Cardiac septum (tissue), 1 donor: ENCODE results near the gene GLRX. TPM values are rescaled to one million over a fixed set of nuclear protein-coding genes. Genes with fewer than 3 reads are reported as not detected.
"Not testable (repeated sequence)": the region's sequence is repeated elsewhere in the genome, so short reads cannot be mapped to it uniquely, and the experiment has no call there.

Source experiments
- DNase-seq: peaks from one replicate; pipeline ENCODE4 v3.0.0-alpha.2; 2020; ENCODE audit warnings: low spot score
- intact Hi-C: fragments of 100-400 bp; cut with DNase I; formaldehyde crosslinking; loops from one replicate; pipeline ENCODE4 v1.14.0; 2022
- total RNA-seq: library from RNA; stranded (reverse); fragmentation: NEBNext Ultra II Directional; extraction: Animal tissue kit (Norgen Biotek cat#: 25700); gene quantifications from one replicate; pipeline ENCODE4 v1.2.1, GENCODE V29; 2021
- donor health status: DM: no; HTN: no; CAD: no.

Gene GLRX
- total RNA-seq, 1 donor from 2014 or later = 119 TPM

DNA sequence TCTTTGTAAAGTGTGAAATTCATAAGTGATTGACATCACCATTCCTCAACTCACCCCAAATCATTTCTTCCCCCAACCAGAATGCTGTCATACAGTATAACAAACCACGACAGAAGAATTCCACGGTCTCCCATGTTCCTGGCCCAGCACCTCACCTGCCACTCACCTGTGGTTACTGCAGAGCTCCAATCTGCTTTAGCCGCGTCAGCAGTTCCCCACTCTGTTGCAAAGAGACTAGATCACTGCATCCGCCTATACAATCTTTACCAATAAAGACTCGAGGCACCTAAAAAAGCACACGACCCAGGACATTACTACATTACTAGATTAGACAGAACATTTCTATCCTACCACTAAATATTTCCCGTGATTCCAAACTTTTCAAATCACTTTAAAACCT, 6.2 kb downstream of the GLRX start:
- DNase-seq = no peak
- intact Hi-C loops = no loop called here

DNA sequence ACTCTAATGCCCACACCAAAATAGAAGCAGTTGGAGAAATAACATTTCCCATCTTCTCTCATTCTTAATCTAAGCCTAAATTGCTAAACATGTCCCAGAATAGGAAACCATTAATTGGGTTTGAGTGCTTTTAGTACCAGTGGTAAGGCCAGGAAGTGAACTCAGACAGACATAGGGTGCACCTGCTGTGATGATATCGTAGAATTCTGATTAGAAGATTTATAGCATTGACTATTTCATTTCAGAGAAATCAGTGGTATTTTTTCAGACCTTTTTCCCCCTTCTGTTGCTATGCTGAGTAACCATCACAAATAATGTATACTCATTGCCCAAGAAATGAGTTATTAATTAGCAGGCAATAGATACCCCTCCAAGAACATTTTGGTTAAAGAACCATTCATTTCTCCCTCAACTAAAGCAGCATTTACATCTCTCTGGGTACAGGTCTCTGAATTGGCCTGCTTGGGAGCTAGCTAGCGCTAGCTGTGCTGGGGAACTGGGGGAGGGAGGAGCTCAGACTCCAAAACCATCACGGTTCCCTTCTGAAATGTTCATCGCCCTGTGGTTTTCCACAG, 7.3 kb downstream of the GLRX start:
- intact Hi-C loops = no loop called here
- no peak for DNase-seq

DNA sequence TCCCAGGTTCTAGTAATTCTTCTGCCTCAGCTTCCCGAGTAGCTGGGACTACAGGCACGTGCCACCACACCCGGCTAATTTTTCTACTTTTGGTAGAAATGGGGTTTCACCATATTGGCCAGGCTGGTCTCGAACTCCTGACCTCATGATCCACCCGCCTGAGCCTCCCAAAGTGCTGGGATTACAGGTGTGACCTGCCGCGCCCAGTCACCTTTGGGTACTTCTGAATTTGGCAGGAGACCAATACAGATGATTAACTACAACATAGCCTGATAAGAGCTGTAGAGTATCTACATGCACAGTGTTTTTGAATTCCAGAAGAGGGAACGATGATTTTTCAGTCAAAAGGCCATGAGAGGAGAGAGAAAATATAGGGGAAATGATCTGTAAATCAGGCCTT, 9.5 kb downstream of the GLRX start:
- DNase-seq, intact Hi-C loops: not testable (repeated sequence)

DNA sequence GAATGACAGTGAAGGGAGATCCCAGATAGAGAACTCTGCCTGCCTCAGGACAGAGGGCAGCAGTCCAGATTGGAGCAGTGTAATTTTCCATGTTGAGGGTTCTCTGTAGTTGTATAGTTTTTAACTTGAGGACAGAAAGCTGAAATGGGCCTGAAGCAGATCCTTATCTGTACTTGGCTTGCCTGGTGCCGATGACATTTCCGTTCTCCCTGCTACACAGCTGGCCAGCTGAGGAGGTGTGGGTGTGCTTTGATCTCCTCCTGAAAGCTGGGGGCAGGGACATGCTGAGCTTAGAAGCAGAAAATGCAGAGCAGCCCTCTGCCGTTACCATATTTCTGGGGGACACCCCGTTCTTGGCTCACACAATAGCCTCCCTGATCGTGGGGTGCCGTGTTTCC, 10.5 kb downstream of the GLRX start:
- intact Hi-C loops = no loop called here
- no peak for DNase-seq

DNA sequence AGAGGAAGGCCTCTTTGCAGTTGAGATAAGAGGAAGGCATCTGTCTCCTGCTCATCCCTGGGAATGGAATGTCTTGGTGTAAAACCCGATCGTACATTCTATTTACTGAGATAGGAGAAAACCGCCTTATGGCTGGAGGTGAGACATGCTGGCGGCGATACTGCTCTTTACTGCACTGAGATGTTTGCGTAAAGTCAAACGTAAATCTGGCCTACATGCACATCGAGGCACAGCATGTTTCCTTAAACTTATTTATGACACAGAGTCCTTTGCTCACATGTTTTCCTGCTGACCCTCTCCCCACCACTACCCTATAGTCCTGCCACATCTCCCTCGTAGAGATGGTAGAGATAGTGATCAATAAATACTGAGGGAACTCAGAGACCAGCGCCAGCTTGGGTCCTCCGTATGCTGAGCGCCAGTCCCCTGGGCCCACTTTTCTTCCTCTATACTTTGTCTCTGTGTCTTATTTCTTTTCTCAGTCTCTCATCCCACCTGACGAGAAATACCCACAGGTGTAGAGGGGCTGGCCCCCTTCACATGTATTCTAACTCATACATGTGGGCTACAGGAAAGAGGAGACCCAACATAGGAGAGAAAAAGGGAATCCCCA, 11.0 kb downstream of the GLRX start:
- intact Hi-C loops, DNase-seq: not testable (repeated sequence)

DNA sequence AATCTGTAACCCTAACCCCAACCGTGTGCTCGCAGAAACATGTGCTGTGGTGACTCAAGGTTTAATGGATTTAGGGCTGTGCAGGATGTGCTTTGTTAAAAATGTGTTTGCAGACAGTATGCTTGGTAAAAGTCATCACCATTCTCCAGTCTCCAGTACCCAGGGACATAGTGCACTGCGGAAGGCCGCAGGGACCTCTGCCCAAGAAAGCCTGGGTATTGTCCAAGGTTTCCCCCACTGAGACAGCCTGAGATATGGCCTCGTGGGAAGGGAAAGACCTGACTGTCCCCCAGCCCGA, 11.5 kb downstream of the GLRX start:
- intact Hi-C loops = not testable (repeated sequence)

DNA sequence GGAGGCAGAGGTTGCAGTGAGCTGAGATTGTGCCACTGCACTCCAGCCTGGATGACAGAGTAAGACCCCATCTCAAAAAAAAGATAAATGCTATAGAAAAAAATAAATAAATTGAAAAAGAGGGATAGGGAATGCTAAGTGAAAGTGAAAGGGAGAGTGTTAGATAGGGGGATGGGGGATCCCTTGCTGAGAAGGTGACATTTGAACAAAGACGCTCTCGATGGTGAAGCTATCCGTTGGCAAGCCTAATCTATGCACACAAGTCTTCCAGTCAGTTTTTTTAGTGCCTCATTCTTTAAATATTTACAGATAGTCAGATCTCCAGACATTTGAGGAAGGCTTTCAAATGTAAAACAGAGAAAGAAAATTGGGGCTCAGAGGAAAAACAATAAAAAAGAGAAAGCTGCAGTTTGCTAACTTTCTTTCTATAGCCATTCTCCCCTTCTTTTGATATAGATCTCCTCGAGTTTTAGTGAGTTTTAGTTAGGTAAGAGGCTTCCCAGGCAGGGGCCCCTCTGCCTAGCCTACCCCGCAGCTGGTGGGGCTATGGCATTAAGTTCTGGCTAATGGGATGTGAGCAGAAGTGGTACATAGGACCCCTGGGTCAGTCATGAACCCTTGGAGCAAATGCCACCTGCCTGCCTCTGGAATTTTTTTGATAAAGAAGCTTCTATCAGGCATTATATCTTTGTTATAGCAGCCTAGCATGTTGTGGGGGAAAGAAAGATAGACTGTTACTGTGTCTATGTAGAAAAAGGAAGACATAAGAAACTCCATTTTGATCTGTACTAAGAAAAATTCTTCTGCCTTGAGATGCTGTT, 12.0 kb downstream of the GLRX start:
- intact Hi-C loops = no loop called here
- DNase-seq = no peak

More for the DNA sequence above, 11.5 kb downstream of the GLRX start:
- DNase-seq = not testable (repeated sequence)

DNA sequence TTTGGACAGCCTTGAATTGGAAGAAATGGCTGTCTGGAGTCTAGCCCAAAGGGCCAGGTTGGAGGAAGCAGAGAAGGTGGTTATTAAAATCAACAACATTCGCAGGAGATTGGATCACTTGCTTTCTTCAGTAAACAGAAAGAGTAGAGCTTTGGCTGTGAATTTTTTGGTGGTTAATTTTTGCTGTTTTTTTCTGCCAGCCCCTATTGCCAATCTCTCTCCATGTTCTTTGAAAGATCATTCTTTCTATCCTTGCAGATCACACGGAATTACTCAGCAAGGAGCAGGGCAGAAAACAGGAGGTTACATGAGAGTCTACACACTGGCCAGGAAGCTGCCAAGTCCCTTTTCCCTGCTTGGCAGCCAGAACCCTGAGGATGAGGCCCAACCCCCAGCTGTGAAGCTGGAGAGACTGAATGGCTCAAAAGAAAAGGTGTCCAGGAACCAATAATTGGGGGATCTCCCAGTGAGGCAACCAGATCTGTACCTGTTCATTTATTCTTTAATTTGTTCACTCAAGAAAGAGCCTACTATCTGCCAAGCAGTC, 13.0 kb downstream of the GLRX start:
- intact Hi-C loops = loop anchor here (1.0 kb wide), 1 partner anchor 13 kb away; the partner anchor contains the start of gene GLRX
- no peak for DNase-seq

DNA sequence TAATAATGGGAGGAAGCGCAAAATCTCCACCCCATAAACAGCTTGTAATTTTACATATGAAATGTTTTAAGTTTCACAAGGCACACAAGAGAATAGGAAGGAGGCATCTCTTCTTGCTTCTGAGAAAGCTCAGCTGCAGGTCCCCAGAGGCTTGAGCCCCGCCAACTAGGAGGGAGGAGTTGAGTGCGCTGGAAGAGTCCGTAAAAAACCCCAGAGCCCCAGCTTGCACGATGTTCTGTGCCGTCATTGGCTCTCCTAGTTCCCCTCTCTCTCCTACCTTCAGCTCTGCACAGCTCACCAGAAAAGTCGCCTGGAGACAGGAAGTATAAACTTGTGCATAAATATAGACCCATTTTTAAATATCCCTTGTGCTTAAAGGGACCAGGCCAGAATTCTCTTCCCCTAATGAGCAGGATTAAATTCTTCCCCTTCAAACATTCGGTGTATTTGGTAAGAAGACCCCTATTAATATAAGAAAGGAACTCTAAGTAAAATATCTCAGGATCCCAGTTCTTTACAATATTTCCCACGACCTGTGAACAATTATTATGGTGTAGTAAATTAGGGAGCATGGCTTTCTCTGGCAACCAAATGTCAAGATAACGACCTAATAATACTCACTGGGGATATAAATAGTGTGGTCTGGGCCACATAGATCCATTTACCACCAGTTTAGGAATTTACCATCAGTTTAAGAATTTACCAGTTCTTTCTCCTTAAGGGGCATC, 13.7 kb downstream of the GLRX start:
- intact Hi-C loops = loop anchor here (1.0 kb wide), 1 partner anchor 13 kb away; the partner anchor contains the start of gene GLRX
- peak; percentile 87 for DNase-seq

DNA sequence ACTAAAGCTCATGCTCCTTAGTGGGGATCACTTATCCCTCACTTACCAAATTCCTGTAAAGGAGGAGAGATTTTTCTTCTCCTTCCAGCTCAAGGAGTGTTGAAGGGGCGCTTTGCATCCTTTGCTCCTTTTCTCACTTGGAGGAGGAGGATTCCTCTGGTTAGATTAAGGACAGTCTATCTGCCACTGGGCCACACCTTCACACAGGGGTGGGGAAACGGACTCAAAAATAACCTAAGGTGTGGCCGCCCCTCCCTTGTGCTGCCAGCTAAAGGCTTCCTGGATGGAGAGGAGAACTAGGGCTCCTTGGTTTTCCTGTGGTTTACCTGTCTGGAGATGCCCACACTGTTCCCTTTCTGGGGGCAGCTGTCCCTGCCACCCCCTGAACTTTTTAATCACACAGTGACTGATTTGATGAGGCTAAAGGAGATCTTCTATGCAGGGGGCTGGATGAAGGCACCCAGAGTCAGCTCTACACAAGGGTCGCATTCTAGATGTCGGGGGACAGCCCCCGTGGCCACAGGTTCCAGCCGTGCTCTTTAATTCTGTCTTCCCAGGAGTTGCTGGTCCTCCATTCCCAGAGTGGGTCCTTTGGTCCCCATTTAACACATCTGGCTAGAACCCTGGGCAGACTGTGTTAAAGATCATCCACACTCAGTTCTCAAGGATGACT, 14.4 kb downstream of the GLRX start:
- DNase-seq = no peak
- intact Hi-C loops = no loop called here

DNA sequence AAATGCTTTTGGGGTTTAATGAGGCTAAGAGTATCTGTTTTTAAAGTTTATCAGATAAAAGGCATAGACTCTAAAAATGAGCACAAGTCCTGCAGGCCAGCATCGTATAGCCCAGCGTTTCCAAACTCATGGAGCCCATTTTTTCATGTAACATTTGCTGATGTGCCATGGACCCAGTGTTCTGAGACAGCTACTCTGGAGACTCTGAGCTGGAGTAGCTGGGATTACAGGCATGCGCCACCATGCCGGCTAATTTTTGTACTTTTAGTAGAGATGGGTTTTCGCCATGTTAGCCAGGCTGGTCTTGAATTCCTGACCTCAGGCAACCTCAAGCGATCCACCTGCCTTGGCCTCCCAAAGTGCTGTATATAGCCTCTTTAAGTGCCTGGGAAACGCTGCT, 15.8 kb downstream of the GLRX start:
- intact Hi-C loops = no loop called here
- no peak for DNase-seq

DNA sequence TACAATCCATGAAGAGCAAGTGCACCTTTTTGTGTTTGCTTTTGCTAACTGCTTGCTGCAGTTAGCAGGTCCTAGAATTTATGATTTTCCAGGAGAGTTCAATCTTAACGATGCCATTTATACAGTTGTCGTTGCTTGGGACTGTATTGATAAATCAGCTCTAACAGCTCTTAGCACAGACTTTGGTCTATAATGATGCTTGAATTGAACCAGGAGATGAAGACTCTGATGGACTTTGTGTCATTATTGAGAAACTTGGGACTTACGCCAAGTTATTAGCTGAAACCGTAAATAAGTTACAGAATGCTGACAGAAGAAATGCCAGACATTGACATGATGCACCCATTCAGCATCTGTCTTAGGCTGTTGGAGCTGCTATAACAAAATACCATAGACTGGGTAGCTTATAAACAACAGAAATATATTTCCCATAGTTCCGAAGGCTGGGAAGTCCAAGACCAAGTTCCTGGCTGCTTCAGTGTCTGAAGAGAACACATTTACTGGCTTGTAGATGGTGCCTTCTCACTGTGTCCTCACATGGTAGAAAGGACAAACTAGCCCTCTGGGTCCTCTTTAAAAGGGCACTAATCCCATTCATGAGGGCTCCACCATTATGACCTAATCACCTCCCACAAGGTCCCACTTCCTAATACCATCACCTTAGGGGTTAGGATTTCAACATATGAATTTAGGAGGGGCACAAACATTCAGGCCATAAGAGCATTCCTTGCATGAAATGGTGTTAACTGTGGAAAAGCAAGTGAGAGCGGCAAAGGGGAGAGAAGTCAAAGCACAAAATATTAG, 17.6 kb downstream of the GLRX start:
- intact Hi-C loops = no loop called here
- no peak for DNase-seq

DNA sequence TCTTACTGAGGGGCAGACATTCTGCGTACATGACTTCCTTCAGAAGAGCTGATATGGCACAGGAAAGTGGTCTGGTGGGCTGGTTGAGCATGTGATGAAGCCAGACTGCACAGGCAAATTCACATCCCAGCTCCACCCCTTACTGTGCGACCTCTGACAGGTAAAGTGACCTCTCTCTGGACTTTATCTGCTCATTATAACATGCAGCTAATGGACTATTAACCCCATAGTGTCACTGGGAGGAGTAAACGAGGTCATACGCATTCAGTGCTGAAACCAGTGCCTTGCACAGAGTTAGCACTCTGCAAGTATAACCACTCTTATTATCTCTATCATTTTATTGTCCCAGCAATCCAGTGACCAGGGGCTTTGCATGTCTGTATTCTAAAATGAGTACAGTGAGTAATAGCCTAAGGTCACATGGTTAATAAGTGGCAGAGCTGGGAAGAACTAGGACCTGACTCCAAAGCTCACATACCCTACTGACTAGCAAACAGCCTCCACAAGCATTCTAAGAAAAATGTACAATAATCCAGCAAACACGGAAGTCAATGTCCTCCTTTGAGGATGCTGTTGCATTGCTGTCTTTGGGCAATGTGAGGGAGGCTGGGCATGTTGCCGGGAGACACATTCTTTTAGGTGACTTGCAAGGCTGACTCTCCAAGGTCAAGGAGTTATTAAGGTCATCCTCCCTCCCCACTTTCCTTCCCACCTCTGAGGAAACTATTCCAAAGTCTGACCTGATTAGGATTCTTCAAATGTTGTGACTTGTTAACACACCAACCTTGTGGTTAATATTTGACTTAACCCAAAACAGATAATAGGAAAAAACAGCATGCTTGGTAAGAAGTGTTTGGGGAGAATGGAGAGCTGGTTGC, 19.0 kb downstream of the GLRX start:
- intact Hi-C loops = no loop called here
- DNase-seq = peak; percentile 71

DNA sequence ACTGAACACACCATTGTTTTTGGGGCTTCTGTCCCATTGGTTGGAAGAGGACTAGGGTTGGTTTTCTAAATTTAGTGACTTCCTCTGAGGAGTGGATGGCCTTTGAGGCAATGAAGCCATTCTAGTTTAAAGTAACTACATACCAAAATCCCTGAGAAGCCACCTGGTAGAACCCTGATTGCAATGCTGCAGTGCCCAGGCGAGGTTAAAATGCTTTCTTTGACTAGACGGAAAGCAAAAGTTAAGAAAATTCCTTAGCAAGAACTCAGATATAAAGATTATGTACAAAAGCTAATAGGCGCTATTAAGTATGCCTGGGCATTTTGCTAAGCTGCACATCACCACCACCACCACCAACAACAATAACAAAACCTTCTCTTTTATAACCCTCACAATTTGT, 20.6 kb downstream of the GLRX start:
- DNase-seq = no peak
- intact Hi-C loops = no loop called here

DNA sequence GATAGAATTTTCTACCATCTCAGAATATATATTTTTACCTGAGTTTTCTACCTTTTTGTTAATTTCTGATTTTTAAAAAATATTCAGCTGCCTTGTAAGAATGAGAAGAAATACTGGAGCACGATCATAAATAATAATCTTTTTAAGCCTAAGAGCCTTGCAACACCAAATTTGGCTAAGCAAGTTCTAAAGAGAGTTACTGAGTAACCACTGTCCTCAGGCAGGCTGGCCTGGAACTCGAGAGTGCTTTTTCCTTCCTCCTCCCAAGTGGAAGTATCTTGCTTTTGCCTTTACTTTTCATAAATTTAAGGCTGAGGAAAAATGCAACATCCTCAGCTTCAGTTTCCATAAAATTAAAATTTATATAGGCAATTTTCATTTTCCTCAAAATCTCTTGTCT, 21.0 kb downstream of the GLRX start:
- no peak for DNase-seq
- intact Hi-C loops = no loop called here

DNA sequence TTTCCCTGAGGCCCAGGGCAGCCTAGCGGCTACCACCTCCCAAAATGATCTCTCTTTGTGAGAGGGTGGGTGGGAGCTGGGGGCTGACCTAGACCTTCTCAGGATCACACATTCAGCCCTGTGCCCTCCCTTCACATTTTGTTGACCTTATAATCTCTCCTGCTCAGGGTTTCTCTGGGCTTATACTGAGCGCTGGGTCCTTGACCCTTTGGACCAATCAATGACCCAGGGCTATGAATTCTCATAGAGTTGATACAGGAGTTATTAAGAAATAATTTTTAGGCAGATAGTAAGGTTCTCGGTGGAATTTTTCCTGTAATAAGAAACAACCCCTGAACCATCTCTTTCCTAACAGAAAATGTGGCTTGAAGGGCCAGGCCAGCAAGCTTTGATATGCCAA, 22.0 kb downstream of the GLRX start:
- intact Hi-C loops = no loop called here
- DNase-seq = no peak

DNA sequence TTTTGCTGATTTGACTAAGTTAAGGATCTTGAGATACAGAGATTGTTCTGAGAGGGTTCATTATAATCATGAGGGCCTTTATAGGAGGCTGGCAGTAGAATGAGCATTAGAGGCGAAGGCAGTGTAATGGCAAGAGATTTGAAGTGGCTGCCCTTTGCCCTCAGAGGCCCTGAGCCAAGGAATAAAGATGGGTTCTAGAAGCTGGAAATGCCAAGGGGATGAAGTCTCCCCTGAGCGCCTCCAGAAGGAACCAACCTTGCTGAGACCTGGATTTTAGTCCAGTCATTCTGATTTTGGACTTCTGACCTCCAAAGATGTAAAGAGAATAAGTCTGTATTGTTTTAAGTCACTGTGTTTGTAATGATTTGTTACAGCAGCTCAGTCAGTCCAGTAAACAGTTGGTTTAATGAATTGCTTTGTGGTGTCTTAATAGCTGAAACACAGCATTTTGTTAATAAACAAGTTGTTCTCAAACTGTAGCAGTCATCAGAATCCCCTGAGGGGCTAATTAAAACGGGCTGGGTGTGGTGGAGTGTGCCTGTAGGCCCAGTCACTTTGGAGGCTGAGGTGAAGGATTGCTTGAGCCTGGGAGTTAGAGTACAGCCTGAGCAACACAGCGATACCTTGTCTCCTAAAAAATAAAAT, 23.2 kb downstream of the GLRX start:
- intact Hi-C loops = loop anchor here (10.0 kb wide), 1 partner anchor 535 kb away; no protein-coding TSS in a partner anchor
- no peak for DNase-seq
